Thyroid gland (tissue), 4 donors: ENCODE measurements around the gene SHC3. TPM values are rescaled to one million over a fixed set of nuclear protein-coding genes. Genes with fewer than 3 reads are reported as not detected.

Experiments used
- DNase-seq, 2 donors: peaks; one replicate each; pipeline ENCODE4 v3.0.0-alpha.2; 2019
- H3K27ac ChIP-seq, 3 donors: fragments of 200-600 bp; sonication (generic); 1 replicate in 2 of 3; 2 replicates in 1 of 3; pipeline ENCODE4 v1.5.1; 2016 to 2019; ENCODE audit warnings: mild to moderate bottlenecking in 1 of 3, moderate library complexity in 1 of 3
- H3K27me3 ChIP-seq: fragments of 200-600 bp; sonication (generic); one replicate; pipeline ENCODE4 v1.5.1; 2019
- H3K36me3 ChIP-seq, 2 donors: fragments of 200-600 bp; sonication (generic); one replicate each; pipeline ENCODE4 v1.5.1; 2016 to 2019
- H3K4me1 ChIP-seq, 2 donors: fragments of 200-600 bp; sonication (generic); one replicate each; pipeline ENCODE4 v1.5.1; 2017 to 2019
- H3K4me3 ChIP-seq, 3 donors: fragments of 200-600 bp; sonication (generic); replicated peaks in 1 of 3; 1 replicate in 2 of 3; 2 replicates in 1 of 3; pipeline ENCODE4 v1.5.1; 2016; ENCODE audit warnings: mild to moderate bottlenecking in 1 of 3
- H3K9me3 ChIP-seq: fragments of 200-600 bp; sonication (generic); one replicate; pipeline ENCODE4 v1.5.1; 2017
- CTCF ChIP-seq, 6 experiments: fragments of 200-600 bp in 3 of 6; fragments of 450-650 bp in 3 of 6; sonication (generic) in 3 of 6; IDR thresholded peaks; one replicate each; pipeline ENCODE4 v1.5.1; 2016 to 2019; ENCODE audit warnings: antibody characterized with exemption in 6 of 6, mild to moderate bottlenecking in 2 of 6, inconsistent platforms in 1 of 6, moderate library complexity in 1 of 6
- POLR2A ChIP-seq, 2 donors: fragments of 450-650 bp; IDR thresholded peaks; one replicate each; pipeline ENCODE4 v1.6.1; 2017; ENCODE audit warnings: antibody characterized with exemption in 2 of 2, mild to moderate bottlenecking in 2 of 2, moderate library complexity in 1 of 2
- WGBS, 2 donors: methylation state at CpG; one replicate each; pipeline ENCODE4 v1.1.5; 2017; 5-methylcytosine and 5-hydroxymethylcytosine counted together
- intact Hi-C: fragments of 100-400 bp; cut with DNase I; formaldehyde crosslinking; loops from one replicate; pipeline ENCODE4 v1.15.1; 2023
- total RNA-seq, 4 donors: library from RNA; depleted of rRNA; stranded (reverse); fragments of >200 nt; gene quantifications; one replicate each; pipeline ENCODE4 v1.2.3, GENCODE V29; 2016

The SHC3 gene
- total RNA-seq, 4 donors from 2014 or later: 0.40 to 5.9 (median 1.2) TPM

GRCh38 chr9:89187541-89187940, 8.9 kb upstream of the SHC3 start:
- H3K4me3 ChIP-seq: no peak overlapping the region
- no peaks in the 10 kb centered on the region for H3K9me3 ChIP-seq
- no peaks in the 10 kb centered on the region for H3K36me3 ChIP-seq
- intact Hi-C loops: no loop called here
- DNase-seq: no peak
- H3K27me3 ChIP-seq: no peaks in the 10 kb centered on the region
- no peak overlapping the region for H3K27ac ChIP-seq
- WGBS, 2 donors: 90 to 93% methylated on average over 2 of the region's 2 CpGs
- no peaks in the 10 kb centered on the region for H3K4me1 ChIP-seq
- TF ChIP-seq CTCF (IDR thresholded peaks at IDR 0.05) (no peak), POLR2A (IDR thresholded peaks at IDR 0.05) (no peak)

- intact Hi-C loops: no loop called here
- Histone ChIP-seq H3K36me3 (no peaks in the 10 kb centered on the region), H3K27ac (no peak overlapping the region), H3K27me3 (no peaks in the 10 kb centered on the region), H3K4me3 (no peak overlapping the region), H3K4me1 (no peaks in the 10 kb centered on the region), H3K9me3 (no peaks in the 10 kb centered on the region)
- 65 to 80% methylated on average over 5 of the region's 5 CpGs for WGBS, 2 donors
- no peak for DNase-seq
- TF ChIP-seq CTCF (IDR thresholded peaks at IDR 0.05) (no peak), POLR2A (IDR thresholded peaks at IDR 0.05) (no peak)
These were observed 8.3 kb upstream of the SHC3 start for GRCh38 chr9:89186960-89187359.

GRCh38 chr9:89185980-89186379, 7.4 kb upstream of the SHC3 start:
- WGBS, 2 donors: 65 to 71% methylated on average over 5 of the region's 5 CpGs
- Histone ChIP-seq H3K4me1 (no peaks in the 10 kb centered on the region), H3K27me3 (no peaks in the 10 kb centered on the region), H3K27ac (no peak overlapping the region), H3K9me3 (no peaks in the 10 kb centered on the region), H3K36me3 (no peaks in the 10 kb centered on the region), H3K4me3 (no peak overlapping the region)
- no peak for DNase-seq
- TF ChIP-seq CTCF (IDR thresholded peaks at IDR 0.05) (no peak), POLR2A (IDR thresholded peaks at IDR 0.05) (no peak)
- intact Hi-C loops: no loop called here

GRCh38 chr9:89183146-89183545, 4.5 kb upstream of the SHC3 start:
- Histone ChIP-seq H3K4me1 (peaks cover 13 to 14% of the 10 kb centered on the region in 2 donors), H3K36me3 (no peaks in the 10 kb centered on the region), H3K9me3 (no peaks in the 10 kb centered on the region), H3K27ac (no peak overlapping the region), H3K4me3 (no peak overlapping the region), H3K27me3 (no peaks in the 10 kb centered on the region)
- no peak for TF ChIP-seq CTCF (IDR thresholded peaks at IDR 0.05)
- no peak for TF ChIP-seq POLR2A (IDR thresholded peaks at IDR 0.05)
- DNase-seq: no peak
- WGBS, 2 donors: 71 to 79% methylated on average over 3 of the region's 3 CpGs
- intact Hi-C loops: no loop called here

GRCh38 chr9:89182369-89182768, 3.8 kb upstream of the SHC3 start:
- intact Hi-C loops: no loop called here
- no peaks in the 10 kb centered on the region for H3K9me3 ChIP-seq
- no peak for TF ChIP-seq CTCF (IDR thresholded peaks at IDR 0.05)
- TF ChIP-seq POLR2A (IDR thresholded peaks at IDR 0.05): no peak
- no peaks in the 10 kb centered on the region for H3K36me3 ChIP-seq
- no peak for DNase-seq
- WGBS, 2 donors: 89 to 96% methylated on average over 10 of the region's 10 CpGs
- H3K4me3 ChIP-seq: no peak overlapping the region
- H3K27me3 ChIP-seq: no peaks in the 10 kb centered on the region
- no peak overlapping the region for H3K27ac ChIP-seq
- peaks cover 16 to 20% of the 10 kb centered on the region in 2 donors for H3K4me1 ChIP-seq
